ENCODE measurements around the gene MMP24.

Gene MMP24

GRCh38 chr20:35281506-35282101 is 55.1 kb downstream of the MMP24 start:
- DNase-seq, result no peak

GRCh38 chr20:35283441-35284266 is 57.2 kb downstream of the MMP24 start:
- DNase-seq, result no peak

- peak; percentile 42 for DNase-seq
Observed at GRCh38 chr20:35284267-35284991, 57.9 kb downstream of the MMP24 start, which contains the start of gene EIF6. Gene EIF6, minus strand, starts transcription at chr20:35284772. Its CDS starts 285 bp downstream, at chr20:35284487.

GRCh38 chr20:35284992-35285805 is 58.7 kb downstream of the MMP24 start:
- no peak for DNase-seq

GRCh38 chr20:35285806-35286076 is 59.3 kb downstream of the MMP24 start:
- DNase-seq, result no peak

GRCh38 chr20:35286077-35286898 is 59.8 kb downstream of the MMP24 start:
- no peak for DNase-seq

- no peak for DNase-seq
Observed at GRCh38 chr20:35286899-35287508, 60.5 kb downstream of the MMP24 start.

GRCh38 chr20:35287509-35288324 is 61.2 kb downstream of the MMP24 start:
- no peak for DNase-seq

GRCh38 chr20:35288325-35289060 is 62.0 kb downstream of the MMP24 start:
- DNase-seq, result no peak

GRCh38 chr20:35290186-35290886 is 63.8 kb downstream of the MMP24 start:
- no peak for DNase-seq

GRCh38 chr20:35290887-35291417 is 64.5 kb downstream of the MMP24 start:
- DNase-seq, result no peak

- DNase-seq, result no peak
Observed at GRCh38 chr20:35291654-35292503, 65.4 kb downstream of the MMP24 start, which contains the start of gene FAM83C. Gene FAM83C, minus strand, starts transcription at chr20:35292425. Its CDS starts 121 bp downstream, at chr20:35292304.

GRCh38 chr20:35292504-35293285 is 66.2 kb downstream of the MMP24 start:
- DNase-seq, result no peak

GRCh38 chr20:35293303-35294292 is 67.1 kb downstream of the MMP24 start:
- no peak for DNase-seq

- DNase-seq, result no peak
Observed at GRCh38 chr20:35294293-35294685, 67.8 kb downstream of the MMP24 start.

GRCh38 chr20:35295058-35295457 is 68.6 kb downstream of the MMP24 start:
- no peak for DNase-seq
